Ascending aorta (tissue), 2 donors: ENCODE measurements around the gene MACF1. TPM values are rescaled to one million over a fixed set of nuclear protein-coding genes. Genes with fewer than 3 reads are reported as not detected.
A peak's percentile ranks its signal among the peaks of the same experiment; 100 is the strongest.

ENCODE experiments used
- DNase-seq, 2 donors: peaks; one replicate each; pipeline ENCODE4 v3.0.0-alpha.2; 2019; ENCODE audit warnings: low spot score in 2 of 2
- H3K27ac ChIP-seq, 2 donors: fragments of 200-600 bp; sonication (generic); one replicate each; pipeline ENCODE4 v1.5.1; 2016 to 2017; ENCODE audit warnings: mild to moderate bottlenecking in 1 of 2
- H3K27me3 ChIP-seq: fragments of 200-600 bp; sonication (generic); one replicate; pipeline ENCODE4 v1.5.1; 2017
- H3K36me3 ChIP-seq, 2 donors: fragments of 200-600 bp; sonication (generic); one replicate each; pipeline ENCODE4 v1.5.1; 2016
- H3K4me1 ChIP-seq, 2 donors: fragments of 200-600 bp; sonication (generic); one replicate each; pipeline ENCODE4 v1.5.1; 2016 to 2017; ENCODE audit warnings: mild to moderate bottlenecking in 1 of 2
- H3K4me3 ChIP-seq, 2 donors: fragments of 200-600 bp; sonication (generic); one replicate each; pipeline ENCODE4 v1.5.1; 2016 to 2017; ENCODE audit warnings: mild to moderate bottlenecking in 1 of 2
- H3K9me3 ChIP-seq, 2 donors: fragments of 200-600 bp; sonication (generic); one replicate each; pipeline ENCODE4 v1.5.1; 2016
- intact Hi-C: fragments of 100-400 bp; cut with DNase I; formaldehyde crosslinking; loops from one replicate; pipeline ENCODE4 v1.15.1; 2023
- total RNA-seq: library from RNA; depleted of rRNA; stranded (reverse); fragments of >200 nt; gene quantifications from one replicate; pipeline ENCODE4 v1.1.0, GENCODE V29; 2016
- TF ChIP-seq, protein P1 (sequence below), 3 experiments: fragments of 200-600 bp in 2 of 3; fragments of 450-650 bp in 1 of 3; sonication (generic) in 2 of 3; IDR thresholded peaks; one replicate each; pipeline ENCODE4 v1.5.1; 2016 to 2019; ENCODE audit warnings: antibody characterized with exemption in 3 of 3, mild to moderate bottlenecking in 1 of 3, moderate library complexity in 1 of 3

MACF1 gene
- total RNA-seq, 1 donor from 2014 or later: 279 TPM

DNA sequence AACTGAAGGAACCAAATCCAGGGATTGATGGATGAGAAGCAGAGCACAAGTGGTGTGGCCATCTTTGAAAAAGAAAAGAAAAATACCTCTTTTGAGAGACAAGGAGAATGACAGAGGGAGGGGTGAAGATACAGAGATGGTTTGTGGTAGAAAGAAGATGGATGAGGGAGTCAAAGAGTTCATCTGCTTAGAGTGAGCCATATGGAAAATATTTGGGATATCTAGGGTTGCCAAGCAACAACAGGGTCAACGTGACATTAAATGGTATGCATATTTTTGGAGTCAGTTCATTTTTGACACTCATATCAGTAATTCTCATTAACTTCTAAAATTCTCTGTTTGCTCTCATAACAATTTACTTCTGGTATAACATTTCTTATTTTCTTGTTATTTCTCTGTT lies 50.7 kb downstream of the MACF1 start:
- TF ChIP-seq, protein P1, sequence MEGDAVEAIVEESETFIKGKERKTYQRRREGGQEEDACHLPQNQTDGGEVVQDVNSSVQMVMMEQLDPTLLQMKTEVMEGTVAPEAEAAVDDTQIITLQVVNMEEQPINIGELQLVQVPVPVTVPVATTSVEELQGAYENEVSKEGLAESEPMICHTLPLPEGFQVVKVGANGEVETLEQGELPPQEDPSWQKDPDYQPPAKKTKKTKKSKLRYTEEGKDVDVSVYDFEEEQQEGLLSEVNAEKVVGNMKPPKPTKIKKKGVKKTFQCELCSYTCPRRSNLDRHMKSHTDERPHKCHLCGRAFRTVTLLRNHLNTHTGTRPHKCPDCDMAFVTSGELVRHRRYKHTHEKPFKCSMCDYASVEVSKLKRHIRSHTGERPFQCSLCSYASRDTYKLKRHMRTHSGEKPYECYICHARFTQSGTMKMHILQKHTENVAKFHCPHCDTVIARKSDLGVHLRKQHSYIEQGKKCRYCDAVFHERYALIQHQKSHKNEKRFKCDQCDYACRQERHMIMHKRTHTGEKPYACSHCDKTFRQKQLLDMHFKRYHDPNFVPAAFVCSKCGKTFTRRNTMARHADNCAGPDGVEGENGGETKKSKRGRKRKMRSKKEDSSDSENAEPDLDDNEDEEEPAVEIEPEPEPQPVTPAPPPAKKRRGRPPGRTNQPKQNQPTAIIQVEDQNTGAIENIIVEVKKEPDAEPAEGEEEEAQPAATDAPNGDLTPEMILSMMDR (IDR thresholded peaks at IDR 0.05): no peak
- Histone ChIP-seq H3K9me3 (no peaks in the 10 kb centered on the region), H3K36me3 (peaks cover 15 to 41% of the 10 kb centered on the region in 2 donors), H3K27me3 (no peaks in the 10 kb centered on the region), H3K4me3 (no peak overlapping the region), H3K27ac (peak overlapping the region in 1 of 2 donors; percentile 33), H3K4me1 (peaks cover 0 to 17% of the 10 kb centered on the region in 2 donors)
- intact Hi-C loops: loop anchor here (2.0 to 5.0 kb wide), 2 partner anchors 50 to 63 kb away; partner anchors contain the start of gene MACF1
- no peak for DNase-seq

DNA sequence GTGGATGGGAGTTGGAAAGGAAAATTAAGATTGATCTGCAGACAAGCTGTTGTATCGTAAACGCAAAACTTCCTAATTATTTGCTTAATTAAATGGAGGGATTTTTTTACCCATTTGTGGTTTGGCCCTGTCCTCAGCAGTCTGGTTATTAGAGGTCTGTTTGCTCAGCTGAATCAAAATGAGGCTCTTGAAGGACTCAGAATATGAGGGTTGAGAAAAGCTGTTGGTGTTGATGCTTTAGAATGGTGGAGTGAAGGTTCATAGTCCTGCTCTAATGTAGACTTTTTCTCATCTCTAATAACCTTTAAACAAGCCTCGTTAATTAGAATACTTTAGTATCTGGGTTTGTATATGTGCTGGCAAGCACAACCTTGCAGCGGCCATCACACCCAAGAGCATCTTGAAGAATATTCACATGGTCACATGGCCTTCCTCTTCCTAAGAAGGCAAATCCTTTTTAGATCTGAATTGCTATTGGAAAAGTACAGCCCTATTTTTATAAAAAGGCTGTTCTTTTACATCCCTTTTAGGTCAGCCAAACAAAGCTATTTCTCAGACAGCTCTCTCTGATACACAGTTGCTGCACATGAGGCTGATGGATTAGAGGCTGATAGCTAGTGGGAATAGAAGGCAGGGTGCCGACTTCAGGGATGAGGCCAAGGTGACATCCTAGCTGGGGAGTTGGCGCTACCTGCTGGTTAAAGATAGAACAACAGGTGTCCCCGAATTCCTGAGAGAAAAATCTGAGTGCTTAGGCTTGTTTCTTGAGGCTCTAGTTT lies 53.8 kb downstream of the MACF1 start:
- TF ChIP-seq, protein P1 (IDR thresholded peaks at IDR 0.05): peak; percentile 78 to 86 (median 85)
- Histone ChIP-seq H3K4me1 (peaks cover 0 to 10% of the 10 kb centered on the region in 2 donors), H3K27ac (peak overlapping the region; percentile 25 to 55), H3K27me3 (no peaks in the 10 kb centered on the region), H3K36me3 (peaks cover 15 to 36% of the 10 kb centered on the region in 2 donors), H3K9me3 (no peaks in the 10 kb centered on the region), H3K4me3 (no peak overlapping the region)
- peak in 1 of 2 donors; percentile 82 for DNase-seq
- intact Hi-C loops: loop anchor here (2.0 to 5.0 kb wide), 3 partner anchors 66 to 154 kb away; no protein-coding TSS in a partner anchor

DNA sequence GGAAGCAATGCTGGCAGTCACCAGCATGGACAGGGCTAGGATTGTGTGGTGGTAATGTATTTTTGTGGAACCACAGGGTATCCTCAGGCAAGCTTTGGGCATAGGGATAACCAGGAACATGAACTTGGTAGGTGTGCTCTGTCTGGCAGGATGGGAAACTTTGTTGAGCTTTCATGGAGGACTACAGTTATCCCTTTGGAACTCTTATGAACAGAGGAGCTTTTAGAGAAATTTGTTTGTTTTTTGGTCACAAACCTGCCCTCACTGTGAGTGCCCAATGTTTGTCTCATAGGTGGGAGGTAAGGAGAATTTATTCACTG lies 54.4 kb downstream of the MACF1 start:
- Histone ChIP-seq H3K4me1 (peaks cover 0 to 10% of the 10 kb centered on the region in 2 donors), H3K4me3 (no peak overlapping the region), H3K9me3 (no peaks in the 10 kb centered on the region), H3K27me3 (no peaks in the 10 kb centered on the region), H3K27ac (peak overlapping the region; percentile 25 to 55), H3K36me3 (peaks cover 14 to 35% of the 10 kb centered on the region in 2 donors)
- no peak for DNase-seq
- TF ChIP-seq, protein P1 (IDR thresholded peaks at IDR 0.05): no peak
- intact Hi-C loops: loop anchor here (2.0 to 5.0 kb wide), 3 partner anchors 67 to 154 kb away; no protein-coding TSS in a partner anchor

DNA sequence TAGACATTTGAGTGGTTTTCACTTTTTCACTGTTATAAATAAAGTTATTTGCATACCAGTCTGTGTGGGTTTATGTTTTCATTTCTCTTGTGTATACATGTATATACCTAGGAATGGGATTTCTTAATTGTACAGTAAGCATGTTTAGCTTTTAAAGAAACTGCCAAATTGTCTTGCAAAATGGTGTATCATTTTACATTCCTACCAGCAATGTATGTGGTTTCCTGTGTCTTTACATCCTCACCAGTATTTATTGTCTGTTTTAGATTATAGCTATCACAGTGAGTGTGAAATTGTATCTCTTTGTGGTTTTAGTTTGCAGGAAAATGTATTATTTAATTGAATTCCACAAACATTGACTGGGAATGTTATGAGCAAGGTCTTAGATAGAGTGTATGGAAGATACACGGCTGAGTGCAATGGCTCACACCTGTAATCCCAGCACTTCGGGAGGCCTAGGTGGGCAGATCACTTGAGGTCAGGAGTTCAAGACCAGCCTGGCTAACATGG lies 57.3 kb downstream of the MACF1 start:
- H3K4me1 ChIP-seq: no peaks in the 10 kb centered on the region
- intact Hi-C loops: no loop called here
- no peaks in the 10 kb centered on the region for H3K27me3 ChIP-seq

DNA sequence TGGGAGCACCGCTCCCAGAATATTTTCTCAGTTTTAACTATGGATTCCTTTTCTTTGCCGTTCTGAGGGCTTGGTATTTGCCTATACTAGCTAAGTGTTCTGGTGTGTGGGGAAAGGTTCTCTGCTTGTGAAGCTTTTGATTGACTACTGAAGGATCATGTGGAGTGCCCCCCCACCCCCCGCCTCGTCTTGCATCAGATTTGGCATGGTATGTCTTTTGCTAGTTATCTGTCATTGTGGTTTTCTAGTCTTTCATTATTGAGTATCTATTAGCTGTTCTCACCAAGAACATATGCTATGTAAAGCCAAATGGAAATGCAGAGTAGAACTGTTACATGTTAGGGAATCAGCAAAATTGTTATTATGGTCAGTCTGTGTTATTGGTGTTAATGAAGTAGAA lies 58.3 kb downstream of the MACF1 start:
- Histone ChIP-seq H3K9me3 (no peaks in the 10 kb centered on the region), H3K27ac (peak overlapping the region in 1 of 2 donors; percentile 29), H3K4me1 (peaks cover 4 to 10% of the 10 kb centered on the region in 2 donors), H3K27me3 (no peaks in the 10 kb centered on the region), H3K36me3 (peaks cover 0 to 10% of the 10 kb centered on the region in 2 donors), H3K4me3 (no peak overlapping the region)
- no peak for DNase-seq
- intact Hi-C loops: no loop called here
- TF ChIP-seq, protein P1 (IDR thresholded peaks at IDR 0.05): no peak

More for the DNA sequence above, 57.3 kb downstream of the MACF1 start:
- H3K9me3 ChIP-seq: no peaks in the 10 kb centered on the region
- TF ChIP-seq, protein P1 (IDR thresholded peaks at IDR 0.05): no peak
- peaks cover 0 to 13% of the 10 kb centered on the region in 2 donors for H3K36me3 ChIP-seq
- no peak for DNase-seq
- no peak overlapping the region for H3K4me3 ChIP-seq
- H3K27ac ChIP-seq: no peak overlapping the region
